ENCODE data around the gene CORO7.

- TF ChIP-seq POLR2A (IDR thresholded peaks at IDR 0.05), result no peak
- TF ChIP-seq CTCF (IDR thresholded peaks at IDR 0.05 in 4 of 5, conservative IDR thresholded peaks at IDR 0.05 in 1 of 5), result no peak
Observed at GRCh38 chr16:4316108-4316863, 100.1 kb downstream of the CORO7 start.
